K562 (cell line): Measurements from ENCODE around the gene LRCH1. TPM values are rescaled to one million over a fixed set of nuclear protein-coding genes. Genes with fewer than 3 reads are reported as not detected.

ENCODE experiments used
- ATAC-seq: fragments of 200-7000 bp; cut with Tn5 transposase; 3 replicates; pipeline ENCODE4 v1.9.1; 2020; ENCODE audit warnings: moderate library complexity
- BruUV-seq: library from RNA; stranded (reverse); fragments of 400-500 nt; replicated peaks from 2 replicates; lab custom pipeline; 2021; lab: Mats Ljungman, UMichigan
- CTCF ChIA-PET: fragments of 300-600 bp; formaldehyde crosslinking; extraction: SDS; loops from one replicate; lab custom pipeline; 2021; ENCODE audit warnings: low intra/inter-chr PET ratio; lab: Yijun Ruan, JAX
- POLR2A ChIA-PET: fragments of 300-600, 350-650 bp; sonication (Branson Sonifier 250); formaldehyde crosslinking; extraction: SDS; loops from one replicate; lab custom pipeline; 2021; ENCODE audit warnings: antibody characterized with exemption, inconsistent platforms; lab: Yijun Ruan, JAX
- DNase-seq, 4 experiments: peaks; one replicate each; pipeline versions ENCODE4 v3.0.0 to v3.0.0-alpha.2; 2011 to 2018; ENCODE audit warnings: low spot score in 3 of 4, mixed read lengths in 3 of 4; ENCODE audit errors: extremely low read depth in 1 of 4
- FAIRE-seq: peaks from 2 replicates; lab custom pipeline; 2011; peaks lifted over from hg19 to GRCh38; lab: Jason Lieb, UNC
- H2AFZ ChIP-seq: 2 replicates; pipeline ENCODE4 v1.6.0; 2011; ENCODE audit warnings: low read depth, low read length, control low read depth, inconsistent platforms
- H3K27ac ChIP-seq: fragments of 200-600 bp; 3 replicates; pipeline ENCODE4 v1.8.0; 2011; ENCODE audit warnings: low read depth, mild to moderate bottlenecking, control low read depth, inconsistent platforms, low read length, moderate library complexity, mixed read lengths; ENCODE audit errors: extremely low read depth
- H3K27me3 ChIP-seq, 2 experiments: fragments of 300-600 bp in 1 of 2; 2 replicates in 1 of 2; 3 replicates in 1 of 2; pipeline versions ENCODE4 v1.6.0 to v1.8.0; 2011; ENCODE audit warnings: inconsistent platforms in 2 of 2, low read length in 2 of 2, mild to moderate bottlenecking in 1 of 2, mixed read lengths in 1 of 2, moderate library complexity in 1 of 2; ENCODE audit not compliant: control insufficient read depth in 2 of 2, insufficient read depth in 2 of 2
- H3K36me3 ChIP-seq: fragments of 300-600 bp; 3 replicates; pipeline ENCODE4 v1.8.0; 2011; ENCODE audit warnings: mild to moderate bottlenecking, low read length, inconsistent platforms; ENCODE audit not compliant: control insufficient read depth, insufficient read depth
- H3K4me1 ChIP-seq, 2 experiments: fragments of 200-600 bp in 1 of 2; replicated peaks in 1 of 2; 2 replicates in 1 of 2; 3 replicates in 1 of 2; pipeline versions ENCODE4 v1.5.1 to v1.8.0; 2011; ENCODE audit warnings: inconsistent platforms in 2 of 2, low read length in 2 of 2, mild to moderate bottlenecking in 1 of 2, mixed read lengths in 1 of 2, moderate library complexity in 1 of 2; ENCODE audit not compliant: control insufficient read depth in 2 of 2, insufficient read depth in 2 of 2
- H3K4me2 ChIP-seq: 2 replicates; pipeline ENCODE4 v1.6.1; 2011; ENCODE audit warnings: low read length, control low read depth, inconsistent platforms, mixed read lengths; ENCODE audit not compliant: insufficient read depth
- H3K4me3 ChIP-seq: fragments of 200-600 bp; sonication (generic), shearing (Covaris generic); 2 replicates; pipeline ENCODE4 v1.5.1; 2016; ENCODE audit warnings: control low read depth, inconsistent platforms
- H3K79me2 ChIP-seq: fragments of 200-600 bp; 3 replicates; pipeline ENCODE4 v1.8.0; 2011; ENCODE audit warnings: low read length, inconsistent platforms; ENCODE audit not compliant: control insufficient read depth, insufficient read depth
- H3K9ac ChIP-seq, 2 experiments: 2 replicates each; pipeline versions ENCODE4 v1.6.0 to v1.6.1; 2011; ENCODE audit warnings: low read depth in 2 of 2, low read length in 2 of 2, control low read depth in 1 of 2, inconsistent platforms in 1 of 2, mild to moderate bottlenecking in 1 of 2, mixed read lengths in 1 of 2; ENCODE audit not compliant: insufficient read depth in 1 of 2
- H3K9me1 ChIP-seq: one replicate; pipeline ENCODE4 v1.6.0; 2011; ENCODE audit warnings: inconsistent platforms, mild to moderate bottlenecking, low read length, moderate library complexity; ENCODE audit not compliant: control insufficient read depth, insufficient read depth
- H3K9me3 ChIP-seq: replicated peaks from 2 replicates; pipeline ENCODE4 v1.5.1; 2011; ENCODE audit warnings: low read depth, low read length, inconsistent platforms; ENCODE audit not compliant: control insufficient read depth, insufficient read depth
- H4K20me1 ChIP-seq: replicated peaks from 2 replicates; pipeline ENCODE4 v1.6.1; 2011; ENCODE audit warnings: low read length, inconsistent platforms, mixed read lengths; ENCODE audit not compliant: control insufficient read depth, insufficient read depth
- ERF ChIP-seq: fragments of 450-650 bp; formaldehyde crosslinking; IDR thresholded peaks from 2 replicates; pipeline ENCODE4 v1.4.0; 2020; ENCODE audit warnings: mild to moderate bottlenecking, mixed read lengths
- GABPB1 ChIP-seq: sonication (generic); formaldehyde crosslinking; IDR thresholded peaks from 2 replicates; pipeline ENCODE4 v1.8.0; 2022; ENCODE audit warnings: mild to moderate bottlenecking, missing genetic modification reagents
- MTA3 ChIP-seq: fragments of 450-650 bp; formaldehyde crosslinking; IDR thresholded peaks from 2 replicates; pipeline ENCODE4 v1.6.1; 2017; ENCODE audit warnings: mild to moderate bottlenecking, borderline replicate concordance
- NR2C2 ChIP-seq, 2 experiments: fragments of 200-800 bp in 1 of 2; sonication (Bioruptor generic) in 1 of 2; sonication (generic) in 1 of 2; formaldehyde crosslinking in 1 of 2; IDR thresholded peaks; 2 replicates each; pipeline versions ENCODE4 v1.6.1 to v1.8.0; 2016 to 2022; ENCODE audit warnings: mild to moderate bottlenecking in 1 of 2, missing compliant biosample characterization in 1 of 2, missing genetic modification characterization in 1 of 2, missing genetic modification reagents in 1 of 2
- PHF21A ChIP-seq: fragments of 450-650 bp; IDR thresholded peaks from 2 replicates; pipeline ENCODE4 v1.6.1; 2017; ENCODE audit warnings: low read depth, borderline replicate concordance
- PRDM10 ChIP-seq: fragments of 450-650 bp; IDR thresholded peaks from 2 replicates; pipeline ENCODE4 v1.6.1; 2018; ENCODE audit not compliant: partially characterized antibody
- PRPF4 ChIP-seq: fragments of 200-400 bp; formaldehyde crosslinking; IDR thresholded peaks from one replicate; pipeline ENCODE4 v1.6.1; 2017; ENCODE audit warnings: low read length, low read depth, mild to moderate bottlenecking; ENCODE audit not compliant: insufficient read depth, poor library complexity, severe bottlenecking
- THRA ChIP-seq: fragments of 450-650 bp; IDR thresholded peaks from 2 replicates; pipeline ENCODE4 v1.6.1; 2017; ENCODE audit warnings: mild to moderate bottlenecking, moderate library complexity
- ZFX ChIP-seq: sonication (generic); formaldehyde crosslinking; IDR thresholded peaks from 2 replicates; pipeline ENCODE4 v1.8.0; 2022; ENCODE audit warnings: mild to moderate bottlenecking, missing genetic modification reagents, moderate library complexity
- ZNF79 ChIP-seq: fragments of 250-450 bp; sonication (Bioruptor Pico); IDR thresholded peaks from 2 replicates; pipeline ENCODE4 v1.4.0; 2020; ENCODE audit warnings: low read depth, mild to moderate bottlenecking, moderate library complexity
- WGBS: fragments of 100-300 bp; shearing (Covaris generic); methylation state at CpG from one replicate; pipeline ENCODE4 v1.1.6; 2016; ENCODE audit warnings: low coverage, mixed read lengths; ENCODE audit not compliant: insufficient coverage; ENCODE audit errors: missing lambda C conversion rate; 5-methylcytosine and 5-hydroxymethylcytosine counted together
- in situ Hi-C: fragments of 300-500 bp; cut with MboI; formaldehyde crosslinking; loops from 4 replicates; pipeline ENCODE4 v1.15.0; 2018; ENCODE audit warnings: inconsistent platforms, mixed read lengths
- intact Hi-C: fragments of 100-400 bp; cut with micrococcal nuclease; formaldehyde crosslinking; loops from 2 replicates; pipeline ENCODE4 v1.14.2; 2022
- polyA plus RNA-seq, 8 experiments: library from polyadenylated mRNA; depleted of rRNA in 4 of 8; stranded (reverse) in 5 of 8; unstranded in 3 of 8; fragments of >200 nt; fragmentation: Nextera tagmentation in 2 of 8; fragmentation: Illumina TruSeq in 1 of 8; extraction: Ambion mirVana in 2 of 8; extraction: Trizol in 1 of 8; gene quantifications; 2 replicates each; pipeline versions ENCODE4 v1.2.1 to v1.2.3, GENCODE V29; 2011 to 2014; ENCODE audit warnings: inconsistent platforms in 1 of 8, missing spikeins in 1 of 8
- total RNA-seq, 7 experiments: library from RNA; depleted of rRNA in 6 of 7; stranded (reverse); fragments of >200 nt in 6 of 7; fragmentation: Illumina TruSeq in 2 of 7; extraction: Trizol in 2 of 7; gene quantifications; 2 replicates each; pipeline versions ENCODE4 v1.2.1 to v1.2.3, GENCODE V29; 2011 to 2021; ENCODE audit warnings: low replicate concordance in 1 of 7

The LRCH1 gene
- total and polyA plus RNA-seq, 9 of the 15 experiments (the other 6 are each of a cell fraction or from before 2014, with no cell fraction given), result 1.1 to 6.8 (median 3.7) TPM

GRCh38 chr13:46731535-46731934, 178.6 kb downstream of the LRCH1 start:
- 87% methylated on average over 3 of the region's 6 CpGs for WGBS

GRCh38 chr13:46735425-46735824, 182.5 kb downstream of the LRCH1 start:
- Histone ChIP-seq H4K20me1 (no peaks in the 10 kb centered on the region), H2AFZ (no peak overlapping the region), H3K4me2 (no peak overlapping the region), H3K79me2 (no peaks in the 10 kb centered on the region), H3K27ac (no peak overlapping the region), H3K9ac (no peak overlapping the region), H3K36me3 (peaks cover 16% of the 10 kb centered on the region; the same call in 2 of the 3 replicates)
- intact Hi-C loops, result no loop called here
- POLR2A ChIA-PET, result interaction anchor here (0.6 to 0.7 kb wide), 2 partner anchors 184 to 492 kb away, joined by 3 to 4 read pairs; no protein-coding TSS in a partner anchor
- in situ Hi-C loops, result no loop called here
- WGBS, result 95% methylated on average over 2 of the region's 3 CpGs
- ATAC-seq, result no peak
- TF ChIP-seq PRDM10, result no peak
- no peak for TF ChIP-seq ERF (CRISPR knock-in tag)
- TF ChIP-seq THRA, result no peak
- TF ChIP-seq, all 486 proteins: peak for 0
- Histone ChIP-seq H3K9me1 (no peaks in the 10 kb centered on the region), H3K27me3 (no peaks in the 10 kb centered on the region), H3K4me1 (no peaks in the 10 kb centered on the region), H3K9me3 (no peaks in the 10 kb centered on the region), H3K4me3 (no peak overlapping the region)
- CTCF ChIA-PET, result no interaction called here
- no peak for FAIRE-seq
- BruUV-seq, result no TSS peak
- no peak for DNase-seq

More at GRCh38 chr13:46731535-46731934, 178.6 kb downstream of the LRCH1 start:
- H3K4me1 ChIP-seq, result no peaks in the 10 kb centered on the region
- ATAC-seq, result no peak
- no peaks in the 10 kb centered on the region for H3K9me3 ChIP-seq
- H4K20me1 ChIP-seq, result no peaks in the 10 kb centered on the region
- ChIA-PET POLR2A (no interaction called here), CTCF (no interaction called here)
- no peak for TF ChIP-seq GABPB1 (CRISPR knock-in tag)
- no peak for TF ChIP-seq PRPF4
- no peak for TF ChIP-seq MTA3
- no peak for TF ChIP-seq ZNF79 (CRISPR knock-in tag)
- TF ChIP-seq PHF21A, result no peak
- TF ChIP-seq NR2C2 (CRISPR knock-in tag; IDR thresholded peaks at IDR 0.05), result no peak
- no peak for TF ChIP-seq NR2C2 (tag; IDR thresholded peaks at IDR 0.05)
- no peak for TF ChIP-seq ZFX (CRISPR knock-in tag)
- H3K27me3 ChIP-seq, result no peaks in the 10 kb centered on the region
- no peak for FAIRE-seq
- H3K9me1 ChIP-seq, result no peaks in the 10 kb centered on the region
- no peak overlapping the region for H3K9ac ChIP-seq
- H3K79me2 ChIP-seq, result no peaks in the 10 kb centered on the region
- in situ Hi-C loops (no loop called here), intact Hi-C loops (no loop called here)
- DNase-seq, result no peak
- no TSS peak for BruUV-seq
- no peak overlapping the region for H3K4me3 ChIP-seq
- no peak overlapping the region for H2AFZ ChIP-seq
- H3K27ac ChIP-seq, result no peak overlapping the region
- H3K36me3 ChIP-seq, result peaks cover 26% of the 10 kb centered on the region; the same call in 2 of the 3 replicates
- H3K4me2 ChIP-seq, result no peak overlapping the region
